ENCODE data around the gene DNAJC10. TPM values are rescaled to one million over a fixed set of nuclear protein-coding genes. Genes with fewer than 3 reads are reported as not detected.

The DNAJC10 gene
- total RNA-seq, 1 donor from 2014 or later: 32.1 TPM

DNA sequence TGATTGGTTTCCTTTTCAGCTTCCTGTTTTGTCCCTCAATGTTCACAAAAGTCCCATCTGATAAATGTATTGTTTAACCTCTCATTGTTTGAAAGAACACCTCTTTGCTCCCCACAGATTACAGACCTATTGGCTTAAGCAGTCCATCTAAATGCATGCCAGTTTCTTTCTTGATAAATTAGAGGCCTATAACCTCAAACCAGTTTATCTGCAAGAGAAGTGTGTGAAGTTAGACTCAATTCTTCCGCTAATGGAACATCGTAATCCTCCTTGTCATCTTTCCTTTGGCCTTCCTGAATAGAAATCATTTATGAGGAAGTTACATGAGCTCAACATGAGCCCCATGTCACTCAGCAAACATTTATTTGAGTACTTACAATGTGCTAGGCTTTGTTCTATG is 76.4 kb downstream of the DNAJC10 start:
- no peak for ATAC-seq

- ATAC-seq: no peak
These were observed 82.7 kb downstream of the DNAJC10 start for GRCh38 chr2:182798736-182799135.

DNA sequence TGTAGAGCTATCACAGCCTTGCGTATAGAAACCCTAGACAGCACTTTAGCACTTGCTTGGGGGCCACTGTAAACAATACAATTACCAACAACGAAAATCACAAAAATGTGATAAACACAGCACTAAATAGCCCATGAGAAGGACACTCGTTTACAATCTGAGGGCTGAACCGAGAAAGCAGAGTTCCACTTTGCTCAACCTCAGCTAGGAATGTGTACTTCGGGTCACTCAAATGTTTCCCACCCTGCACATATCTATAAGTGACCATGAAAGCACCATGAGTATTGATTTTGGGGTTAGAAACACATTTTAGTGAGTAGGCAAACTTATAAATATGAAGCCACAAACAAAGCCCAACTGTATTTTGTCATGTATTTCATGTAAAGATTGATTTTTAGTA is 88.1 kb downstream of the DNAJC10 start:
- ATAC-seq: no peak

GRCh38 chr2:182807319-182807718 is 91.3 kb downstream of the DNAJC10 start:
- no peak for ATAC-seq

GRCh38 chr2:182810087-182810486 is 94.0 kb downstream of the DNAJC10 start:
- ATAC-seq: no peak

- no peak for ATAC-seq
These were observed 98.3 kb downstream of the DNAJC10 start for GRCh38 chr2:182814380-182814779.

GRCh38 chr2:182814804-182815203 is 98.7 kb downstream of the DNAJC10 start:
- no peak for ATAC-seq

DNA sequence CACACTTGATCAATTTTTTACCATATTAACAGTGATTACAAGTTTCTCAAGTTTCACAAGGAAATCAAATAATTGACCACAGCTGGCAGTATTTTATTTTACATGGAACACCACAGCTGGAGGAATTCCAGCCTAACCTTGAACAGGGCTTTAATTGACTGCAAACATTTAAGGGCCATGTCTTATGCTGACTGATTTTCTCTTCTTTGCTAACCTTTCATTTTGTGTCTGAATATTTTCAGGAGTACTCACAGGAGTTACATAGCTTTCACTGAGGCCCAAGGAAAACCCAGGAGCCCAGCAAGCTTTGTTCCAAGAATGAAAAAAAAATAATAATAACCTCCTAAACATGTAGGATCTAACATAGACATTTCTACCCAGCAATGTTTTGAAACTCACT is 100.8 kb downstream of the DNAJC10 start:
- no peak for ATAC-seq

DNA sequence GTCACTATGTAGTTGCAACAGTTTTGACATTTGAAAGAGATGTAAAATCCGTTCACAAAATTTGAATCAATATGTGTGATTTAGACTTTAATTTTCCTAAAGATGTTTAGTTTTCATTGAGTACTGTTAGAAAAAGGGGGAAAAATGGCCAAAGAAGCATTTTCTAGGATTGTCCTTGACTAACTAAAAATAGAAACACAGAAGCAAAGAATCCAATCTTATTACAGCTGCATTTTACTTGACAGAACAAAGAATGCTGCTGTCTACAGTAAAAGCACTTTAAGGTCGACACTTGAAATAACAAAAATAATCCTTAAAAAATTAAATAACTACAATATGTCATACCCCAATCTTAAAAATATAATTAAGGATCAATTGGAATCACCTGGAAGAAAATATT is 101.5 kb downstream of the DNAJC10 start:
- no peak for ATAC-seq

DNA sequence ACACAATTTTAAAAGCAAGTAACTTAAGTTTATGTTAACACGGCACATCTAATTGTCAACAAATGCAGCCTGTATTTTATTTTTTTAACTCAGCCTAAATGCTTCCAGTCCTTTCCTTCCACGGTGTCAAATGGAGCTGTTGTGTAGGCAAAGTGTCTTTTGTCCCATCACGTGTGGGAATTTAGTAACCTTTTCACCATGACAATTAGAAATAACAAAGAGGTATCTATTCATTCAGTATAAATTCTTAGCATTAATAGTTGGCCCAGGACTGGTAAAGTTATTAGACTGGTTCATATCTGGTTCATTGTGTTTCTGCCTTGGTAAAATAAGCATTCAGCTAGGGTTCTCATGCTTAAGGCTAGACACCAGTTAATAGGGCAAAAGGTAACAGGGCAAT is 102.4 kb downstream of the DNAJC10 start:
- no peak for ATAC-seq

DNA sequence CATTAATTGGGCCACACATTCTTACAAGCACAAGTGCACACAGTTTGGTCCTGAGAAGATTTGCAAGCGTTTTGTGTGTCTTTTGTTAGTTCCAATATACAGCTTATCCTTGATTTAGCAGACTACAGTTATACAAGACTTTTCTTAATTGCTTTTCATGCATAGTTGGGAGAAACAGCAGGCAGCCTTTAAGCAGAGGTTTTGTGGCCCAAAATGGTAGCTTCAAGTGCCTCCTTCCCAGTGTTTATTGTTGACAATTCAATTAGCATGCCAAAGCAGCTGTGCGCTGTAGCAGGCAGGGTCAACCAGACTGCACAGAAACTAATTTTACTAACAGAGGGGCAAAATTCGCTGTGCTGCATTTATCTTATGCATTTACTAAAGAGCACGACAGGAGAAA is 102.9 kb downstream of the DNAJC10 start:
- ATAC-seq: no peak

GRCh38 chr2:182819412-182819811 is 103.4 kb downstream of the DNAJC10 start:
- ATAC-seq: no peak

DNA sequence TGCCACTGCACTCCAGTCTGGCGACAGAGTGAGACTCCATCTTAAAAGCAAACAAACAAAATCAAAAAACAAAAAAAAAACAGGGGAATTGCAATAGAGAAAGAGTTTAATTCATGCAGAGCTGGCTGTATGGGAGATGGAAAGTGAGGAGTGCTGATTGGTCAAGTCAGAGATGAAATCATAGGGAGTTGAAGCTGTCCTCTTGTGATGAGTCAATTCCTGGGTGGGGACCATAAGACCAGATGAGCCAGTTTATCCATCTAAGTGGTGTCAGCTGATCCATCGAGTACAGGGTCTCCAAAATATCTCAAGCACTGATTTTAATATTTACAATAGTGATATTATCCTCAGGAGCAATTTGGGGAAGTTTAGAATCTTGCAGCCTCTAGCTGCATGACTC is 105.1 kb downstream of the DNAJC10 start:
- no peak for ATAC-seq

DNA sequence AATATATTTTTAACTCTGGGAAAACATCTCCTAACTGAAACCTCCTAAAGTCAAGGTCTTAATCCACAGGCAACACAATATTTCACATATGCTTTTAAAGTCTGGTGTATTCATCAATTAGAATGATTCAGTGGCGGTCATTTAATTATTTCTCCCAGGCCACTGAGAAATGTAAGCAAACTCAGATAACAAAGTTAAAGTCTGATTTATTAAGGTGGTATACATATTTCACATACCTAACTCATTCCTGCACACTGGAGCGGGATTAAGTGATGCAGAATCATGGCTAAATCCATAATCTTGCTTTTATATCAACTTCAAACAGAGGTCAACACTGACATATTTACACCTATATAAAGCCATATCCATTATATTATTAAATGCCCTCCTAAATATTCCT is 106.7 kb downstream of the DNAJC10 start:
- ATAC-seq: no peak

- no peak for ATAC-seq
These were observed 108.2 kb downstream of the DNAJC10 start for GRCh38 chr2:182824056-182824766.

DNA sequence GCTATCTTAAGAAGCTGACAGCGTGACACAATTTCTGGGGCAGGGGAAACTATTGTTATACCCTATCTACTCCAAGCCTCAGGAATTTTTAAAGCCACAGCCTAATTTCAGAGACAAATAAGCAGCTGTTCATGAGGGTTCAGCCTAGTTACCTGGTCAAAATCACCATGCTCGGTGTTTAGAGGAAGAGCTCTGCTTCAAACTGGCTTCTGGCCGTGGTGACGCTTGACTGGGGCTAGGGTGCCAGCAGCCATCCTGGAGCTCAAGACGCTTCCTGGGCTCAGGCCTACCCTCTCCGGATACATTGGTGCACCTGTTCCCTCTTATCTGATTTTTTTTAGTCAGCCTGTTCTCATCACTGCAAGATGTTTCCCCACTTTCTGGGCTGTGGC is 108.7 kb downstream of the DNAJC10 start:
- no peak for ATAC-seq

- ATAC-seq: no peak
These were observed 110.0 kb downstream of the DNAJC10 start for GRCh38 chr2:182826064-182826463.

DNA sequence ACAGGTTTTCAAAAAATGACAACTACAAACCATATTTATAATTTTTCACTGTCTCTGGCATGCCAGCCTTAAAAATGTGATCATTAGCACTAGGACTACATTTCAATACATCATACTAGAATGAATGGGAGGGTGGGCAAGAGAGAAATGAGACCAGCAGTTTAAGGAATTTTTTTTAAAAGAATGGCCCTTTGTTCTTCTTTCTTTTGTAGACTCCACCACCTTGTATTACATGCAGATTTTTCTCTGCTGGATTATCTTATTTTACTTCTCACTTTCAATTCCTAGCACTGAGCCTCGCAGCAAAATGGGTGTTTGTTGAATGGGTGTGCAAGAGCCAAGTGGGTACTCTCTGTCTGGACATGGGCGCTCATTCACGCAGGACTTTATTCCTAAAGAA is 110.4 kb downstream of the DNAJC10 start:
- no peak for ATAC-seq

GRCh38 chr2:182827182-182827879 is 111.3 kb downstream of the DNAJC10 start:
- ATAC-seq: no peak

DNA sequence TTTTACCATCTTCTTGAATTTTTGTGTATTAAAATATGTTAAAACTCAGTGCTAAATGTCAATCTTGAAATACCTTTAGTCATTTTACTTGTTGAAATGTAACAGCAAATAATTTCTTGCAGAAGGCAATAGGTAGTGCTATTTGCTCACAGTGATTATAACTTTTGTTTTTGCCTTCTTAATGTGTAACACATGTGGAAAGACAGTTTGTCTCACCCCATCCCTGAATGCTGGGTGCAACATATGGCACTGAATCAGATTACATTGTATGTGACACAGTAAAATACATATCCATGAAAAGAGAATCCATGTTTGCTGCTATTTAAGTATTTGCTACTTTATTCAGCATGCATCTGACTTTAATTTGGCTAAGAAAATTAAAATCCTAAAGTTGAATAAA is 115.0 kb downstream of the DNAJC10 start:
- ATAC-seq: no peak

- ATAC-seq: no peak
These were observed 115.9 kb downstream of the DNAJC10 start for GRCh38 chr2:182831921-182832320.

DNA sequence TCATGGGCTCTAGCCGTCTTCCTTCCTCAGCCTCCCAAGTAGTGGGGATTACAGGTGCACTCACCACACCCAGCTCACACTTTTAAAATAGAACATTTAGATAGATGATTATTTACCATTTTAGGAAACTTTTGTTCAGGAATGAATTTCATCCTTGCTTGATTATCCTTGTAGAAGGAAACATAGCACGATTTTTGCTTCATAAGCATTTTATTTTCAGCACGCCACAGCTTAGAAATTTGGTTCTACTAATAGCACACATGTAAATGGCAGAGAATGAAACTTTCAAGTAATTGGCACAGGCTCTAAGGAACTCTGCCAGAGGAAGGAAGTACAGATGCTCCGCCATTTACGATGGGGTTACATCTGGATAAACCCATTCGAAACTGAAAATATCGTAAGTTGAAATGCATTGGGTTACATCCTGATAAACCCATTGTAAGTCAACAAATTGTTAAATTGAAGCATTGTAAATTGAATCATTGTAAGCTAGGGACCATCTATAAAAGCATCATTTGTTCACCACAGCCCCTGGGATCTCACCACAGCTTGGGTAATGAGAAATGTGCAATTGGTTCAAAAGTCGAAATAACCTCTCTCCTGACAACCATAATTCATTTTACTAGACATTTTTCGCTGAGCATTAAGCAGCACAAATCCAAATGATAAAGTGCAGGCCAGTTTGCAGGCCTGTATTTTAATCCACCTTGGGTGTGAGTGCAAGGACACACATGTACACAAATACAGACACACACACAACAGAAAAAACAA is 117.2 kb downstream of the DNAJC10 start:
- ATAC-seq: no peak

- no peak for ATAC-seq
These were observed 118.2 kb downstream of the DNAJC10 start for GRCh38 chr2:182834293-182834692.

DNA sequence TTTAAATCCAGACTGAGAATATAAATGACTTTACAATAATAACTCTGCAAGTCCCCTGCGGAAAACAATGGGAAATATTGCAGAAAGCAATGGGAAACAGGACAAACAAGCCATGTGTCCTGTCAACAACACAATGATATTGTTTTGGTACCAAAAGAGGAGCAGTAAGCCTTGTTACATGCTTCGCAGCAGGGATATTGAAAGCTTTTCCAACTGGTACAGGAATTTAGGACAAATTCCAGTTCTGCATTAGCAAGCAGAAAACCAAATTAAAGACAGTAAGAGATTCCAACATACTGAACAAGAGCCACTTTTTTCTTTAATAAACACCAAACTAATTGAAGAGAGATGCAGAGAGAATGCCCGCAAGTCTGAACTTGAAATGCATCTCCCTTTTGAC is 120.4 kb downstream of the DNAJC10 start:
- no peak for ATAC-seq
